ENCODE measurements around the gene XPO6.
"Not testable (repeated sequence)": the region's sequence is repeated elsewhere in the genome, so short reads cannot be mapped to it uniquely, and the experiment has no call there.

XPO6 gene

DNA sequence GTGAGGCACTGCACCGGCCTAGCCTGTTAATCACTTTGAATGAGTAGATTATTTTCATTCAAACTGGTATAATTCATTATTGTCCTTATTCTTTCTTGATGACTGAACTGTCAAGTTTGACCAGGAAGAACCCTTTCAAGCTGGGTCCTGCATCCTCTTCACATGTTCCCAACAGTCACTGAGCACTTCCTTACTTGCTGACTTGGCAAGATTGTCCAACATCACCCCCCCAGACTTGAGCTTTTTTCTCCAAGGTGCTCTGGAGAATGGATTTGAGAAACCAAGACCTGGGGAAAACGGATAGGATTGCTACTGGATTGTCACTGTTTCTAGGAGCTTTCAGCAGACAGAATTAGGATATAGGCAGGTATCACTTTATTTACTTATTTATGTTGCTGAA is 93.1 kb downstream of the XPO6 start:
- no peak for FAIRE-seq
- no peak for DNase-seq (ENCODE audit: insufficient read length, low spot score)

DNA sequence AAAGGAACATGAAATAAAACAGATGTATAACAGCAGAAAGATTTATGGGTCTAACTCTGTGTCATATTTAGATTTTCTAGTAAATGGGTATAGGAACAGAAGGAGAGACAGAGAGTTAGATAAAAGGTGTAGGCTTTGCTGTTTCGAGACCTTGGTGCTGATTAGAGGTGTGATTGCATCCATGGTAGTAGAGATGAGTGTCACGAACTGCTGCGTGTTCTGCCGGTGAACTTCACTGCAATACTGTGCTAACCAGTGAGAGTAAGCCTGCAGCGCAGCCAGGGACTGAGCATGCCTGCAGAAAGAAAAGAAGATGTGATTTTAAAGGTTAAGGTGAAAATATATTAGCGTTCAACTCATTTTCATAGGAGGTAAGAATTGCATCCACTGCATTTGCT is 94.6 kb downstream of the XPO6 start:
- DNase-seq (ENCODE audit: insufficient read length, low spot score), result no peak
- no peak for FAIRE-seq

GRCh38 chr16:28115866-28116265 is 95.9 kb downstream of the XPO6 start:
- DNase-seq (ENCODE audit: insufficient read length, low spot score); FAIRE-seq: not testable (repeated sequence)

- DNase-seq (ENCODE audit: insufficient read length, low spot score) (no peak), FAIRE-seq (no peak)
Measured at GRCh38 chr16:28112908-28113307, 98.9 kb downstream of the XPO6 start.

- FAIRE-seq (no peak), DNase-seq (ENCODE audit: insufficient read length, low spot score) (no peak)
Measured at GRCh38 chr16:28110977-28111376, 100.8 kb downstream of the XPO6 start.

DNA sequence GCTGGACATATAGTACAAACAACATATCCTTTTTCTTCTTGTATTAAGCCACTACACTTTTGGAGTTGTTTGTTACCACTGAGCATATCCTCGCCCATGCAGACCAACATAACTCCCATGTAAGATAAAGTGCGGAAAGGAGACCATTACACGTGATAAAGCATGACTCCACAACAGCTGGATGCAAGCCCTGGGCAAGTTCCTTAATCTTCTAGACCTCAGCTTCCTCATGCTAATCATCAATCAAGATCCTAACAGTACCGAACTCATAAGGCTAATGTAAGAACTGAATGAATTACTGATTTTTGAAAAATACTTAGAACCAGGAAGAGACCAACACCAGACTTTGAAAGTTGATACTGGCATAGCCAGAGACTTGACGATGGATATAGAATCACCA is 101.3 kb downstream of the XPO6 start:
- DNase-seq (ENCODE audit: insufficient read length, low spot score), result no peak

GRCh38 chr16:28110074-28110473 is 101.7 kb downstream of the XPO6 start:
- FAIRE-seq, result no peak
- no peak for DNase-seq (ENCODE audit: insufficient read length, low spot score)

More for the DNA sequence above, 101.3 kb downstream of the XPO6 start:
- no peak for FAIRE-seq

GRCh38 chr16:28108590-28109247 is 103.0 kb downstream of the XPO6 start:
- no peak for DNase-seq (ENCODE audit: insufficient read length, low spot score)
- no peak for FAIRE-seq

- no peak for FAIRE-seq
Measured at GRCh38 chr16:28107232-28107631, 104.5 kb downstream of the XPO6 start.

GRCh38 chr16:28106467-28107215 is 105.1 kb downstream of the XPO6 start:
- DNase-seq (ENCODE audit: insufficient read length, low spot score) (no peak), FAIRE-seq (no peak)

More at GRCh38 chr16:28107232-28107631, 104.5 kb downstream of the XPO6 start:
- no peak for DNase-seq (ENCODE audit: insufficient read length, low spot score)

DNA sequence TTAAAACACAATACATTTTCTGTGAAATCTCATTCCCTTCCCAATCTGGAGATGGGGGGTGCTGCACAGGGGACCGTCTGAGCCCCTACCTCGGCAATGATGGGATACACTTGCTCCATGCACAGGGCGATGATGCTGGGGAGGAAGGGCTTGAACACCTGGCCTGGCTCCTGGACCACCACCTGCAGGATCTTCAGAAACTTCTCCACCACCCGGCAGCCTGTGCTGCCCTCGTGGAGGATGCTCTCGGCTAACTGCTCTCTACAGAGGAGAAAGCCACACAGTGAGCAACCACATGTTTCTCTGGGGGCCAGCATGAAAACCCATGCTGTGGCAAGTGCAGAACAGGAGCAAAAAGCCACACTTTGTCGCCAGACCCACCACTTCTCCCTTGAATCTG is 105.8 kb downstream of the XPO6 start:
- FAIRE-seq (no peak), DNase-seq (ENCODE audit: insufficient read length, low spot score) (no peak)

- no peak for FAIRE-seq
- DNase-seq (ENCODE audit: insufficient read length, low spot score), result no peak
Measured at GRCh38 chr16:28105297-28105696, 106.5 kb downstream of the XPO6 start.

- no peak for FAIRE-seq
- DNase-seq (ENCODE audit: insufficient read length, low spot score), result no peak
Measured at GRCh38 chr16:28104404-28104803, 107.4 kb downstream of the XPO6 start.

GRCh38 chr16:28103516-28104170 is 108.1 kb downstream of the XPO6 start:
- DNase-seq (ENCODE audit: insufficient read length, low spot score), result no peak
- FAIRE-seq, result no peak

DNA sequence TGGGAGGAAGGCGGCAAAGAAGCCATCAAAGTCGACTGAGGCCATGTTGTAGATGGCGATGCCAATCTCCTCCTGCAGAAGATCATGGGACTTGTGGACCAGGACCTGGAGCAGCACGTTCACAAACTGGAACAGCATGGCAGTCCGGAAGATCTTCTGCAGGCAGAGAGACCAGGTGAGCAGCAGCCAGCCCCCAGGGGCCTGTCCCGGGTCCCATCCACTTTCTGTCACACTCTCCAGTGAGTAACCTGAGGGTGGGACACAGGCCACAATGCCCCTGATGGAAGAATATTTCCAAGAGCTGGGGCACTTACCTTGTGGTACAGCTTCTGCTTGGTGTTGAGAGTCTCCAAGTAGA is 110.3 kb downstream of the XPO6 start:
- FAIRE-seq (no peak), DNase-seq (ENCODE audit: insufficient read length, low spot score) (no peak)

- FAIRE-seq, result no peak
Measured at GRCh38 chr16:28100810-28101532, 110.8 kb downstream of the XPO6 start.

DNA sequence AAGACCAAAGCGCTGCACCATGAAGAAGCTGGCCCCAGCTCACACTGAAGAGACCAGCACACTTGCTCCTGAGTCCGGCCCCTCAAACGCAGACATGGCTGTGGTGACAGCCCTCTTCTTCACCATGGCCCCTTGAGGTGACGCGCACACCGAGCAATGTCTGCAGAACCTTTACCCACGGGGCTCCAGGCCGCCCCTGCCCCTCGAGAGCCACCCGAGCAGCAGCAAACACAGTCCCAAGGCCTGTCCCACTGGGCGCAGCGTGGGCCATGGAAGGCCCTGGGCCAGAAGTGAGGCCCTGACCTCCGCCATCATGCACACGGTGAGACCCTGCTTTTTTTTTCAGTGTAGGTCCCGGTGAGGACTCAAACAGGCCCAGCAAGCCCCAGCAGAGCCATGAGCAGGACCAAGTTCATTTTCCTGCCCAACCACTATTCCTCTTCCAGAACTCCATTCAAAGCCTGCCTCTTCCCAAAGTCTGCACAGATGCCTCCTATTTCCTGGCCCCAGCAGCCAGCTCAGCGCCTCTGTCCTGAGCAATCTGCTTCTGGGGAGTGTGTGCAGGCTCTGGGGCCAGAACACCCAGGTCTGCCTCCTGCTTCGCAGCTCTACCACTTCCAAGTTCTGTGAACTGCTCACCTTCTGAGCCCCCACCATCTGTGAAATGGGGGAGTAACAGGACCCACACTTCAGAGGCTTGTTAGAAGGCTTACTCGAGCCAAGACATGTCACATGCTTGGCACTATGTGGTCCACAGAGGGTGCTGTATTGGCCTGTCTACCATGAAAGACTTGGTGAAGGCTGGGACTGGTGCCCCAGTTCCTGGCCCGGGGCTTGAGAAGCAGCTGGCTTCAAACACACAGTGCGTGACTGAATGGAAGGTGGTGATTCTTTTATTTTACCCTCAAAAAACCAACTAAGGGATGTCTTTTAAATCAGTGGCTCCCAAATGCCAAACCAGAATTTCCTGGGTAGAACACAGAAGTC is 112.5 kb downstream of the XPO6 start:
- FAIRE-seq (no peak), DNase-seq (ENCODE audit: insufficient read length, low spot score) (no peak)

More at GRCh38 chr16:28100810-28101532, 110.8 kb downstream of the XPO6 start:
- DNase-seq (ENCODE audit: insufficient read length, low spot score), result no peak

DNA sequence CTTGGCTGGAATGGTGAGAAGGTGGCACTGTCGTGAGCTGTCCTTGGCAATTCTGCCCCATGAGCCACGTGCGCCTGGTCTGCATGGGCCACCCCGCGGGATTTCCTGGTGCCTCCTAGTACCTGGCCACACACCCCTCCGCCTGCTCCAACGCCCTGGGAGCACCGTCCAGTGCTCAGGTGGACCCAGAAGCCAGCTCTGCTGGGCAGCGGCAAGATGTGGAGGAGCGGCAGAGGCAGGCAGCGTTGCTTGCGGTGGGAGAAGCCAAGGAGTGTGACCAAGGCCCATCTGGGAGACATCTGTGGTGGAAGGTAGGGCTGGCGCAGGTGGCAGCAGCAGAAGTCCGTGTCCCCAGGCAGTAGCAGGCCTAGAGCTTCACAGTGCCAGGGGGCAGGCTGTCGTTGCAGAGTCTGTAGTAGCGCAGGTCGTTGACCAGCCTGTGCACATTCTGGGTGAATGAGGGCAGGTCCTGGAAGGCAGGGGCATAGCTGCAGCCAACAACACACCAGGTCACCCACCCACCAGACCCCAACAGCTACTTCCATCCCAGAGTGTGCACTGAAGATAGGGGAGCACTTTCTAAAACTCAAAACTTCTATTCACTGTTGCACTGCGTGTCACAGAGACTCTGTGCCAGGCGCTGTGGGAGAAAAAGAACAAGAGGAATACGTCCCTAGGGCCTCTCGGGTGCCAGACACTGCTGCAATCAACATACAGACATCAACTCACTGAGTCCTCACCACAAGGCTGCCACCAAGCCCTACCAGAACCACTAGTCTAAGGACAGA is 113.4 kb downstream of the XPO6 start:
- DNase-seq (ENCODE audit: insufficient read length, low spot score) (no peak), FAIRE-seq (no peak)
